ENCODE measurements around the gene TSHZ1.

Gene TSHZ1

GRCh38 chr18:75221397-75221796 lies 10.8 kb downstream of the TSHZ1 start:
- no peak for TF ChIP-seq CTCF (conservative IDR thresholded peaks at IDR 0.05; ENCODE audit: low read depth, low read length)
- no peak overlapping the region for H3K4me3 ChIP-seq (ENCODE audit: low read depth, low read length)
- DNase-seq (ENCODE audit: low read depth) = no peak

- no peak overlapping the region for H3K4me3 ChIP-seq (ENCODE audit: low read depth, low read length)
- no peak for TF ChIP-seq CTCF (conservative IDR thresholded peaks at IDR 0.05; ENCODE audit: low read depth, low read length)
Measured at GRCh38 chr18:75221897-75222296, 11.3 kb downstream of the TSHZ1 start.

GRCh38 chr18:75222407-75222806 lies 11.8 kb downstream of the TSHZ1 start:
- H3K4me3 ChIP-seq (ENCODE audit: low read depth, low read length) = no peak overlapping the region
- no peak for TF ChIP-seq CTCF (conservative IDR thresholded peaks at IDR 0.05; ENCODE audit: low read depth, low read length)
- no peak for DNase-seq (ENCODE audit: low read depth)

More at GRCh38 chr18:75221897-75222296, 11.3 kb downstream of the TSHZ1 start:
- no peak for DNase-seq (ENCODE audit: low read depth)

GRCh38 chr18:75223687-75224347 lies 13.2 kb downstream of the TSHZ1 start:
- no peak overlapping the region for H3K4me3 ChIP-seq (ENCODE audit: low read depth, low read length)

GRCh38 chr18:75226286-75226955 lies 15.8 kb downstream of the TSHZ1 start:
- H3K4me3 ChIP-seq (ENCODE audit: low read depth, low read length) = peak overlapping the region; percentile 40
- peak; percentile 42 for DNase-seq (ENCODE audit: low read depth)
- no peak for TF ChIP-seq CTCF (conservative IDR thresholded peaks at IDR 0.05; ENCODE audit: low read depth, low read length)

More at GRCh38 chr18:75223687-75224347, 13.2 kb downstream of the TSHZ1 start:
- no peak for DNase-seq (ENCODE audit: low read depth)
- TF ChIP-seq CTCF (conservative IDR thresholded peaks at IDR 0.05; ENCODE audit: low read depth, low read length) = no peak

GRCh38 chr18:75226956-75227316 lies 16.3 kb downstream of the TSHZ1 start:
- peak overlapping the region; percentile 40 for H3K4me3 ChIP-seq (ENCODE audit: low read depth, low read length)
- DNase-seq (ENCODE audit: low read depth) = no peak

More at GRCh38 chr18:75226956-75227316, 16.3 kb downstream of the TSHZ1 start:
- no peak for TF ChIP-seq CTCF (conservative IDR thresholded peaks at IDR 0.05; ENCODE audit: low read depth, low read length)

Measured in choroid plexus epithelial cell (primary cell).